ENCODE data around the gene CERK. TPM values are rescaled to one million over a fixed set of nuclear protein-coding genes. Genes with fewer than 3 reads are reported as not detected.

Gene CERK
- polyA plus RNA-seq, 1 donor from 2014 or later, result 57.4 TPM

DNA sequence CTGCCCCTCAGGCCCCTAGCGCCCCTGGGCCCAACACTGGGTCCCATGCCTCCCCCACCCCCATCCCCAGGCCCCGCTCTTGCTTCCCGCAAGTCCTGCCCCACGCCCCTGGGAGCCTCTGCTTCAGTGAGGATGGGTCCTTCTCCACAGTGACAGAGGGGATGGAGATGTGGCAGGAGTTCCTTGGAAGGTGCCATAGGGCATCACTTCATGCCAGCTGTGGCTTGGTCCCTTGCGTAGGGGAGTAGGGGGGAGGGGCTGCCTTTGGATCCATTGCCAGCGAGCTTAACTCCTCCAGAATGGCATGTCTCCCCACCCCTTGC lies 14.9 kb upstream of the CERK start:
- Histone ChIP-seq H3K4me2 (ENCODE audit: low read length) (no peak overlapping the region), H3K27me3 (ENCODE audit: insufficient read depth, low read depth, low read length) (no peaks in the 10 kb centered on the region), H3K36me3 (ENCODE audit: insufficient read depth, low read length) (no peaks in the 10 kb centered on the region), H3K27ac (ENCODE audit: low read length) (no peak overlapping the region), H3K79me2 (replicated peaks; ENCODE audit: insufficient read depth, low read length) (no peaks in the 10 kb centered on the region), H4K20me1 (ENCODE audit: insufficient read depth) (no peaks in the 10 kb centered on the region), H3K9me3 (ENCODE audit: low read length) (peaks cover 4% of the 10 kb centered on the region), H3F3A (ENCODE audit: insufficient read depth, low read length, poor library complexity, severe bottlenecking) (no peaks in the 10 kb centered on the region), H3K9ac (ENCODE audit: low read length) (no peak overlapping the region), H3K4me3 (ENCODE audit: low read length) (no peak overlapping the region), H2AFZ (ENCODE audit: low read depth, low read length) (no peak overlapping the region), H3K9me2 (ENCODE audit: insufficient read depth, low read length) (no peaks in the 10 kb centered on the region)
- TF ChIP-seq EP300 (conservative IDR thresholded peaks at IDR 0.05; ENCODE audit: poor library complexity, severe bottlenecking), result no peak
- no peak for TF ChIP-seq POLR2AphosphoS5 (IDR thresholded peaks at IDR 0.05)
- no peak for TF ChIP-seq TAF1 (IDR thresholded peaks at IDR 0.05; ENCODE audit: low read depth)
- TF ChIP-seq, protein P1, sequence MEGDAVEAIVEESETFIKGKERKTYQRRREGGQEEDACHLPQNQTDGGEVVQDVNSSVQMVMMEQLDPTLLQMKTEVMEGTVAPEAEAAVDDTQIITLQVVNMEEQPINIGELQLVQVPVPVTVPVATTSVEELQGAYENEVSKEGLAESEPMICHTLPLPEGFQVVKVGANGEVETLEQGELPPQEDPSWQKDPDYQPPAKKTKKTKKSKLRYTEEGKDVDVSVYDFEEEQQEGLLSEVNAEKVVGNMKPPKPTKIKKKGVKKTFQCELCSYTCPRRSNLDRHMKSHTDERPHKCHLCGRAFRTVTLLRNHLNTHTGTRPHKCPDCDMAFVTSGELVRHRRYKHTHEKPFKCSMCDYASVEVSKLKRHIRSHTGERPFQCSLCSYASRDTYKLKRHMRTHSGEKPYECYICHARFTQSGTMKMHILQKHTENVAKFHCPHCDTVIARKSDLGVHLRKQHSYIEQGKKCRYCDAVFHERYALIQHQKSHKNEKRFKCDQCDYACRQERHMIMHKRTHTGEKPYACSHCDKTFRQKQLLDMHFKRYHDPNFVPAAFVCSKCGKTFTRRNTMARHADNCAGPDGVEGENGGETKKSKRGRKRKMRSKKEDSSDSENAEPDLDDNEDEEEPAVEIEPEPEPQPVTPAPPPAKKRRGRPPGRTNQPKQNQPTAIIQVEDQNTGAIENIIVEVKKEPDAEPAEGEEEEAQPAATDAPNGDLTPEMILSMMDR (IDR thresholded peaks at IDR 0.05; ENCODE audit: poor library complexity, severe bottlenecking), result no peak
- no peak for TF ChIP-seq MXI1 (conservative IDR thresholded peaks at IDR 0.05; ENCODE audit: poor library complexity, severe bottlenecking)
- TF ChIP-seq RAD21 (conservative IDR thresholded peaks at IDR 0.05), result no peak
- TF ChIP-seq SMC3 (conservative IDR thresholded peaks at IDR 0.05; ENCODE audit: poor library complexity), result no peak
- no peak for TF ChIP-seq EZH2 (IDR thresholded peaks at IDR 0.05; ENCODE audit: borderline replicate concordance, insufficient read depth, low read length, poor library complexity, severe bottlenecking)

DNA sequence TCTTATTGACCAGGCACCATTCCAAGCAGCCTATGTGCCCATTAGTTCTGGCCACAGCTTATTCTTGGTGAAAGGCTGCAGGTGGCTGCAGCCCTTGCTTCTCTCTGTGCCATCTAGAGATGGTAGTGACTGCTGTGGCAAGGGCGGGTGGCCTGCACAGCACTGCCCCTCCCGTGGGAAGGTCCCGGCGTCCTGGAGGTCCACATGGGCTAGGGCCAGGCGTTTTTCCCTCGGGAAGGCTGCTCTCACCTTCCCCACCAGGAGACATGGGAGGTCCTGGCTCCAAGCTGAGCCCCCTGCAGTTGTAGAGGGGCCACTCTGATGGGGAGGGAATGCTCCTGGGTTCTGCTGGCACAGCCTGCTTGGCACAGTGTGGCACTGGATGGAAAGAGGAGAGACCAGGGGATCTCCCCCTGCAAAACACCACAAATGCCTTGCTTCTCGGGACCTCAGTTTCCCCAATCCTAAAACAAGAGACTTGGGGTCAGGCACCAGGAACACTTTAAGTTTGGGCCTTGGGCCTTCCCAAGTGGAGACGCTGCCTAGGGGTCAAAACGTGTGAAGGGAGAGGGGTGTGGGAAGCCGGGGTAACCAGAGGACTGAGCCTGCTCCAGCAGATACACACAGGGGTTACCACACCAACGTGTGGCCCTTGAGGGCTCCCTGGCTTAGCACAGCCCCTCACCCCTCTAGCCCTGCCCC lies 14.4 kb upstream of the CERK start:
- Histone ChIP-seq H3K9me2 (ENCODE audit: insufficient read depth, low read length) (no peaks in the 10 kb centered on the region), H3K4me2 (ENCODE audit: low read length) (no peak overlapping the region), H3K36me3 (ENCODE audit: insufficient read depth, low read length) (no peaks in the 10 kb centered on the region), H3K9me3 (ENCODE audit: low read length) (peaks cover 4% of the 10 kb centered on the region), H2AFZ (ENCODE audit: low read depth, low read length) (no peak overlapping the region), H4K20me1 (ENCODE audit: insufficient read depth) (no peaks in the 10 kb centered on the region), H3K79me2 (replicated peaks; ENCODE audit: insufficient read depth, low read length) (no peaks in the 10 kb centered on the region), H3K9ac (ENCODE audit: low read length) (no peak overlapping the region), H3K27me3 (ENCODE audit: insufficient read depth, low read depth, low read length) (no peaks in the 10 kb centered on the region), H3K4me3 (ENCODE audit: low read length) (no peak overlapping the region), H3K27ac (ENCODE audit: low read length) (no peak overlapping the region), H3F3A (ENCODE audit: insufficient read depth, low read length, poor library complexity, severe bottlenecking) (no peaks in the 10 kb centered on the region)
- TF ChIP-seq SMC3 (conservative IDR thresholded peaks at IDR 0.05; ENCODE audit: poor library complexity) (no peak), EZH2 (IDR thresholded peaks at IDR 0.05; ENCODE audit: borderline replicate concordance, insufficient read depth, low read length, poor library complexity, severe bottlenecking) (no peak), EP300 (conservative IDR thresholded peaks at IDR 0.05; ENCODE audit: poor library complexity, severe bottlenecking) (no peak), RAD21 (conservative IDR thresholded peaks at IDR 0.05) (no peak), TAF1 (IDR thresholded peaks at IDR 0.05; ENCODE audit: low read depth) (no peak), POLR2AphosphoS5 (IDR thresholded peaks at IDR 0.05) (no peak), MXI1 (conservative IDR thresholded peaks at IDR 0.05; ENCODE audit: poor library complexity, severe bottlenecking) (no peak)
- TF ChIP-seq, protein P1 (IDR thresholded peaks at IDR 0.05; ENCODE audit: poor library complexity, severe bottlenecking), result no peak
- TF ChIP-seq, protein P2, sequence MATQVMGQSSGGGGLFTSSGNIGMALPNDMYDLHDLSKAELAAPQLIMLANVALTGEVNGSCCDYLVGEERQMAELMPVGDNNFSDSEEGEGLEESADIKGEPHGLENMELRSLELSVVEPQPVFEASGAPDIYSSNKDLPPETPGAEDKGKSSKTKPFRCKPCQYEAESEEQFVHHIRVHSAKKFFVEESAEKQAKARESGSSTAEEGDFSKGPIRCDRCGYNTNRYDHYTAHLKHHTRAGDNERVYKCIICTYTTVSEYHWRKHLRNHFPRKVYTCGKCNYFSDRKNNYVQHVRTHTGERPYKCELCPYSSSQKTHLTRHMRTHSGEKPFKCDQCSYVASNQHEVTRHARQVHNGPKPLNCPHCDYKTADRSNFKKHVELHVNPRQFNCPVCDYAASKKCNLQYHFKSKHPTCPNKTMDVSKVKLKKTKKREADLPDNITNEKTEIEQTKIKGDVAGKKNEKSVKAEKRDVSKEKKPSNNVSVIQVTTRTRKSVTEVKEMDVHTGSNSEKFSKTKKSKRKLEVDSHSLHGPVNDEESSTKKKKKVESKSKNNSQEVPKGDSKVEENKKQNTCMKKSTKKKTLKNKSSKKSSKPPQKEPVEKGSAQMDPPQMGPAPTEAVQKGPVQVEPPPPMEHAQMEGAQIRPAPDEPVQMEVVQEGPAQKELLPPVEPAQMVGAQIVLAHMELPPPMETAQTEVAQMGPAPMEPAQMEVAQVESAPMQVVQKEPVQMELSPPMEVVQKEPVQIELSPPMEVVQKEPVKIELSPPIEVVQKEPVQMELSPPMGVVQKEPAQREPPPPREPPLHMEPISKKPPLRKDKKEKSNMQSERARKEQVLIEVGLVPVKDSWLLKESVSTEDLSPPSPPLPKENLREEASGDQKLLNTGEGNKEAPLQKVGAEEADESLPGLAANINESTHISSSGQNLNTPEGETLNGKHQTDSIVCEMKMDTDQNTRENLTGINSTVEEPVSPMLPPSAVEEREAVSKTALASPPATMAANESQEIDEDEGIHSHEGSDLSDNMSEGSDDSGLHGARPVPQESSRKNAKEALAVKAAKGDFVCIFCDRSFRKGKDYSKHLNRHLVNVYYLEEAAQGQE (IDR thresholded peaks at IDR 0.05; ENCODE audit: borderline replicate concordance), result no peak
